HL-60 (cell line): Measurements from ENCODE around the gene COMMD4.

Experiments used
- CTCF ChIP-seq: IDR thresholded peaks from one replicate; pipeline ENCODE4 v1.5.1; 2011; ENCODE audit warnings: low read length, control low read depth, inconsistent platforms; ENCODE audit not compliant: insufficient read depth
- POLR2AphosphoS5 ChIP-seq: IDR thresholded peaks from 2 replicates; pipeline ENCODE4 v1.6.1; 2012; ENCODE audit warnings: low read depth
- SPI1 ChIP-seq: IDR thresholded peaks from 2 replicates; pipeline ENCODE4 v1.6.1; 2012; ENCODE audit warnings: low read depth, mild to moderate bottlenecking, borderline replicate concordance

GRCh38 chr15:75354454-75354853 lies 18.6 kb downstream of the COMMD4 start:
- TF ChIP-seq POLR2AphosphoS5 (no peak), CTCF (no peak), SPI1 (no peak)
